IMR-90 (cell line): ENCODE data around the gene AGAP1. TPM values are rescaled to one million over a fixed set of nuclear protein-coding genes. Genes with fewer than 3 reads are reported as not detected.

Experiments used
- ATAC-seq: fragments of 200-7000 bp; cut with Tn5 transposase; 2 replicates; pipeline ENCODE4 v1.9.1; 2020; ENCODE audit warnings: low read depth, mild to moderate bottlenecking, moderate library complexity
- BruUV-seq: library from RNA; stranded (reverse); fragments of 400-500 nt; replicated peaks from 2 replicates; lab custom pipeline; 2021; lab: Mats Ljungman, UMichigan
- CTCF ChIA-PET: fragments of 300-600 bp; formaldehyde crosslinking; extraction: SDS; loops from one replicate; lab custom pipeline; 2021; ENCODE audit warnings: antibody characterized with exemption; lab: Yijun Ruan, JAX
- POLR2A ChIA-PET: fragments of 300-600 bp; sonication (Branson Sonifier 250); formaldehyde crosslinking; loops from one replicate; lab custom pipeline; 2022; ENCODE audit warnings: antibody characterized with exemption; ENCODE audit not compliant: unreplicated experiment; lab: Charles Lee
- DNase-seq: peaks from one replicate; pipeline ENCODE4 v3.0.0; 2013
- H2AFZ ChIP-seq: replicated peaks from 2 replicates; pipeline ENCODE3; 2013; ENCODE audit warnings: low read length, mild to moderate bottlenecking; ENCODE audit not compliant: poor library complexity
- H2AK5ac ChIP-seq: 2 replicates; pipeline ENCODE4 v1.6.1; 2013; ENCODE audit warnings: low read depth, low read length, inconsistent platforms
- H2AK9ac ChIP-seq: replicated peaks from 2 replicates; pipeline ENCODE3; 2013; ENCODE audit warnings: mild to moderate bottlenecking, low read depth, low read length, moderate library complexity; ENCODE audit not compliant: poor library complexity
- H2BK120ac ChIP-seq: 2 replicates; pipeline ENCODE4 v1.6.1; 2013; ENCODE audit warnings: low read depth, low read length, inconsistent platforms
- H2BK15ac ChIP-seq: 3 replicates; pipeline ENCODE4 v1.6.1; 2013; ENCODE audit warnings: low read depth, low read length, inconsistent platforms
- H2BK20ac ChIP-seq: 2 replicates; pipeline ENCODE4 v1.6.1; 2013; ENCODE audit warnings: low read depth, mild to moderate bottlenecking, inconsistent platforms, low read length, moderate library complexity
- H2BK5ac ChIP-seq: 2 replicates; pipeline ENCODE4 v1.6.1; 2013; ENCODE audit warnings: mild to moderate bottlenecking, low read depth, low read length, inconsistent platforms; ENCODE audit not compliant: poor library complexity, severe bottlenecking
- H3K14ac ChIP-seq: replicated peaks from 2 replicates; pipeline ENCODE4 v1.6.1; 2013; ENCODE audit warnings: low read depth, low read length, inconsistent platforms
- H3K18ac ChIP-seq: 2 replicates; pipeline ENCODE4 v1.6.1; 2013; ENCODE audit warnings: low read depth, low read length, control low read depth
- H3K23ac ChIP-seq: 2 replicates; pipeline ENCODE4 v1.6.1; 2013; ENCODE audit warnings: low read depth, low read length, inconsistent platforms
- H3K27ac ChIP-seq: 2 replicates; pipeline ENCODE4 v1.5.1; 2013; ENCODE audit warnings: mild to moderate bottlenecking, control low read depth, low read length; ENCODE audit not compliant: insufficient read depth
- H3K27me3 ChIP-seq: 2 replicates; pipeline ENCODE4 v1.6.1; 2013; ENCODE audit warnings: low read length; ENCODE audit not compliant: control insufficient read depth, insufficient read depth
- H3K36me3 ChIP-seq: 2 replicates; pipeline ENCODE4 v1.6.1; 2013; ENCODE audit warnings: low read length, mixed read lengths; ENCODE audit not compliant: control insufficient read depth, insufficient read depth
- H3K4ac ChIP-seq: 2 replicates; pipeline ENCODE4 v1.6.1; 2013; ENCODE audit warnings: low read depth, low read length, inconsistent platforms
- H3K4me1 ChIP-seq: 2 replicates; pipeline ENCODE4 v1.6.1; 2013; ENCODE audit warnings: low read length, mixed read lengths; ENCODE audit not compliant: control insufficient read depth, insufficient read depth
- H3K4me2 ChIP-seq: 2 replicates; pipeline ENCODE4 v1.6.1; 2013; ENCODE audit warnings: low read depth, mild to moderate bottlenecking, control low read depth, low read length, moderate library complexity
- H3K4me3 ChIP-seq: 2 replicates; pipeline ENCODE4 v1.5.1; 2013; ENCODE audit warnings: low read depth, mild to moderate bottlenecking, control low read depth, low read length, moderate library complexity; ENCODE audit not compliant: insufficient read depth
- H3K56ac ChIP-seq: 2 replicates; pipeline ENCODE4 v1.6.1; 2013; ENCODE audit warnings: low read length, inconsistent platforms; ENCODE audit not compliant: insufficient read depth; ENCODE audit errors: extremely low read depth
- H3K79me1 ChIP-seq, 2 experiments: 2 replicates each; pipeline ENCODE4 v1.6.1; 2013; ENCODE audit warnings: low read length in 2 of 2, inconsistent platforms in 1 of 2, low read depth in 1 of 2
- H3K9ac ChIP-seq: 2 replicates; pipeline ENCODE4 v1.6.1; 2013; ENCODE audit warnings: low read depth, low read length, control low read depth
- H3K9me1 ChIP-seq: 2 replicates; pipeline ENCODE4 v1.6.1; 2013; ENCODE audit warnings: low read length, inconsistent platforms; ENCODE audit not compliant: insufficient read depth
- H3K9me3 ChIP-seq: 2 replicates; pipeline ENCODE4 v1.6.1; 2013; ENCODE audit warnings: low read length; ENCODE audit not compliant: control insufficient read depth, insufficient read depth
- H4K20me1 ChIP-seq: 2 replicates; pipeline ENCODE4 v1.6.1; 2013; ENCODE audit warnings: low read length, inconsistent platforms; ENCODE audit not compliant: insufficient read depth
- H4K5ac ChIP-seq: 2 replicates; pipeline ENCODE4 v1.6.1; 2013; ENCODE audit warnings: mild to moderate bottlenecking, low read depth, low read length, control low read depth
- H4K8ac ChIP-seq, 2 experiments: 2 replicates each; pipeline ENCODE4 v1.6.1; 2013; ENCODE audit warnings: low read depth in 2 of 2, low read length in 2 of 2, control low read depth in 1 of 2, inconsistent platforms in 1 of 2
- H4K91ac ChIP-seq: 2 replicates; pipeline ENCODE4 v1.6.1; 2013; ENCODE audit warnings: low read depth, low read length, inconsistent platforms; ENCODE audit not compliant: insufficient read depth
- FOS ChIP-seq: fragments of 150-350 bp; IDR thresholded peaks from 2 replicates; pipeline ENCODE4 v1.6.1; 2016; ENCODE audit warnings: low read depth, low read length
- MAFK ChIP-seq: IDR thresholded peaks from 2 replicates; pipeline ENCODE4 v1.6.1; 2012; ENCODE audit warnings: low read depth, low read length, improper control_type of control experiment
- RAD21 ChIP-seq: IDR thresholded peaks from 2 replicates; pipeline ENCODE4 v1.6.1; 2012; ENCODE audit warnings: low read length, improper control_type of control experiment
- RCOR1 ChIP-seq: IDR thresholded peaks from 2 replicates; pipeline ENCODE4 v1.6.1; 2012; ENCODE audit warnings: mild to moderate bottlenecking, low read length, improper control_type of control experiment; ENCODE audit not compliant: insufficient replicate concordance
- RFX5 ChIP-seq: IDR thresholded peaks from 2 replicates; pipeline ENCODE4 v1.8.0; 2012; ENCODE audit warnings: low read depth, mild to moderate bottlenecking, low read length, moderate library complexity
- WGBS, 2 experiments: methylation state at CpG; one replicate each; pipeline versions ENCODE4 v1.1.5 to v1.1.7; 2013; ENCODE audit warnings: missing lambda C conversion rate in 2 of 2; ENCODE audit not compliant: insufficient read length in 1 of 2; ENCODE audit errors: extremely low coverage in 2 of 2; 5-methylcytosine and 5-hydroxymethylcytosine counted together
- dilution Hi-C: fragments of 300-500 bp; cut with HindIII; formaldehyde crosslinking; loops from one replicate; pipeline ENCODE4 v1.14.3; 2018; ENCODE audit warnings: low sequenced_read_pairs; ENCODE audit not compliant: unreplicated experiment
- in situ Hi-C: fragments of 300-500 bp; cut with MboI; formaldehyde crosslinking; loops from 3 replicates; pipeline ENCODE4 v1.14.3; 2019; ENCODE audit warnings: low sequenced_read_pairs, inconsistent platforms, mixed read lengths
- intact Hi-C: fragments of 100-400 bp; cut with micrococcal nuclease; formaldehyde crosslinking; loops from 2 replicates; pipeline ENCODE4 v1.10.0; 2022
- polyA plus RNA-seq, 3 experiments: library from polyadenylated mRNA; depleted of rRNA; stranded (reverse); fragments of >200 nt; gene quantifications; 2 replicates each; pipeline ENCODE4 v1.2.3, GENCODE V29; 2012; ENCODE audit warnings: low replicate concordance in 1 of 3
- total RNA-seq: library from RNA; depleted of rRNA; stranded (reverse); fragments of >200 nt; gene quantifications from 2 replicates; pipeline ENCODE4 v1.2.3, GENCODE V29; 2012

AGAP1 gene
- total and polyA plus RNA-seq, 2 of the 4 experiments (the other 2 are of a cell fraction): 15.1 to 16.4 TPM

GRCh38 chr2:236070236-236070635 lies 576.4 kb downstream of the AGAP1 start:
- Histone ChIP-seq H3K18ac (no peak overlapping the region), H4K8ac (no peak overlapping the region), H3K56ac (no peak overlapping the region), H2BK120ac (no peak overlapping the region), H3K9me1 (no peaks in the 10 kb centered on the region; the same call in 1 of the 2 replicates), H2BK20ac (no peak overlapping the region), H4K91ac (no peak overlapping the region), H3K4me3 (no peak overlapping the region), H4K20me1 (no peaks in the 10 kb centered on the region), H2BK15ac (no peak overlapping the region), H3K27ac (no peak overlapping the region), H3K9me3 (no peaks in the 10 kb centered on the region), H3K14ac (no peak overlapping the region), H3K27me3 (no peaks in the 10 kb centered on the region), H2AK5ac (no peak overlapping the region), H2AK9ac (no peak overlapping the region), H3K9ac (no peak overlapping the region), H3K4me2 (no peak overlapping the region), H4K5ac (no peak overlapping the region), H3K23ac (no peak overlapping the region), H3K4ac (no peak overlapping the region), H3K4me1 (no peaks in the 10 kb centered on the region), H2BK5ac (no peak overlapping the region), H3K36me3 (0 out of 2 replicates have a peak, but pooled peaks cover 1% of the 10 kb centered on the region), H2AFZ (no peak overlapping the region), H3K79me1 (no peaks in the 10 kb centered on the region)
- intact Hi-C loops (no loop called here), dilution Hi-C loops (no loop called here), in situ Hi-C loops (no loop called here)
- ChIA-PET POLR2A (no interaction called here), CTCF (no interaction called here)
- no peak for ATAC-seq
- no peak for TF ChIP-seq RFX5
- TF ChIP-seq MAFK: no peak
- no peak for TF ChIP-seq RAD21
- TF ChIP-seq RCOR1: no peak
- no peak for TF ChIP-seq FOS
- BruUV-seq: no TSS peak
- DNase-seq: no peak
- WGBS, 2 experiments: no CpG with 5 or more reads among the region's 7 CpGs
